ENCODE measurements around the gene DYRK1A.

DNA sequence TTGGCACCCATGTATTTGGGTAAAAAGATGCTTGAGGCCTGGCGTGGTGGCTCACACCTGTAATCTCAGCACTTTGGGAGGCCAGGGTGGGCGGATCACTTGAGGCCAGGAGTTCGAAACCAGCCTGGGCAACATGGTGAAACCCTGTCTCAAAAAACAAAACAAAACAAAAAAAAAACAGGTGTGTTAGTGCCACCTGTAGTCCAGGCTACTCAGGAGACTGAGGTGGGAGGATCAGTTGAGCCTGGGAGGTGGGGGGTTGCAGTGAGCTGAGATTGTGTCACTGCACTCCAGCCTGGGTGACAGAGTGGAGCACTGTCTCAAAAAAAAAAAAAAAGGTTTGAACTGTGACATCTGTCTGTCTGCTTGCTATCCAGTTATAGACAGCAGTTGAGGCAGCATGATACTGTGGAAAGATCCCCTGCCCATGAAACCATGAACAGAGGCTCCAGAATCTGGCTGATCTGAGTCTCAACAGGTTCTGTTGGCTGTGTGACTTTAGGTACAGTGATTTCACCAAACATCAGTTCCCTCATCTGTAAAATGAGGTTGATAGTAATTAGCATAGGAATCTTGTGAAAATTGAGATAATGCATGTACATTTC, 5.7 kb downstream of the DYRK1A start:
- no peak for TF ChIP-seq POLR2AphosphoS5 (IDR thresholded peaks at IDR 0.05; ENCODE audit: low read depth, low read length)
- no peak for TF ChIP-seq POLR2A (IDR thresholded peaks at IDR 0.05; ENCODE audit: low read depth, low read length)
- TF ChIP-seq SPI1 (IDR thresholded peaks at IDR 0.05; ENCODE audit: low read depth, low read length), result no peak

All from GM12891 (cell line).